NOMO-1 treated with dmso at 0.1 percent for 144 hours (cell line): ENCODE data around the gene HMSD.
A peak's percentile ranks its signal among the peaks of the same experiment; 100 is the strongest.

Source experiments
- DNase-seq: peaks from one replicate; lab custom pipeline; 2025; ENCODE audit not compliant: unreplicated experiment; lab: John Stamatoyannopoulos, UW

The HMSD gene

GRCh38 chr18:63953811-63954210 lies 4.7 kb downstream of the HMSD start:
- DNase-seq = no peak

- DNase-seq = no peak
These were observed 7.7 kb downstream of the HMSD start for GRCh38 chr18:63956755-63957154.

GRCh38 chr18:63960891-63961290 lies 11.8 kb downstream of the HMSD start:
- no peak for DNase-seq

GRCh38 chr18:63961435-63961980 lies 12.4 kb downstream of the HMSD start:
- no peak for DNase-seq

GRCh38 chr18:63962137-63962536 lies 13.0 kb downstream of the HMSD start:
- DNase-seq = no peak

GRCh38 chr18:63963615-63964256 lies 14.6 kb downstream of the HMSD start:
- no peak for DNase-seq

GRCh38 chr18:63964908-63965307 lies 15.8 kb downstream of the HMSD start:
- DNase-seq = no peak

GRCh38 chr18:63965716-63966330 lies 16.7 kb downstream of the HMSD start:
- no peak for DNase-seq

GRCh38 chr18:63969942-63970808 lies 21.1 kb downstream of the HMSD start, which contains the start of gene SERPINB8:
TSS of gene SERPINB8 (plus strand) at chr18:63970081. CDS start at chr18:63978309, 8,228 bp downstream.
- DNase-seq = peak; percentile 81

- DNase-seq = no peak
These were observed 21.7 kb downstream of the HMSD start for GRCh38 chr18:63970809-63971205.

- DNase-seq = no peak
These were observed 22.4 kb downstream of the HMSD start for GRCh38 chr18:63971320-63972001.

- DNase-seq = no peak
These were observed 22.9 kb downstream of the HMSD start for GRCh38 chr18:63972002-63972376.

- peak; percentile 58 for DNase-seq
These were observed 25.9 kb downstream of the HMSD start for GRCh38 chr18:63974991-63975390.

- DNase-seq = peak; percentile 60
These were observed 26.5 kb downstream of the HMSD start for GRCh38 chr18:63975628-63976027.

GRCh38 chr18:63977040-63977439 lies 27.9 kb downstream of the HMSD start:
- no peak for DNase-seq

- DNase-seq = no peak
These were observed 30.4 kb downstream of the HMSD start for GRCh38 chr18:63979409-63979920.

GRCh38 chr18:63980027-63980426 lies 30.9 kb downstream of the HMSD start:
- no peak for DNase-seq

GRCh38 chr18:63980896-63981460 lies 31.9 kb downstream of the HMSD start:
- DNase-seq = peak; percentile 85

GRCh38 chr18:63981719-63982118 lies 32.6 kb downstream of the HMSD start:
- DNase-seq = no peak

- no peak for DNase-seq
These were observed 33.3 kb downstream of the HMSD start for GRCh38 chr18:63982361-63982760.
